Colon (tissue), 2 donors: ENCODE results near the gene IGFALS.

Source experiments
- FAIRE-seq: peaks from 2 replicates; lab custom pipeline; 2012; peaks lifted over from hg19 to GRCh38; lab: Jason Lieb, UNC
- donor health status: control.
- donor health status: control.

IGFALS gene

GRCh38 chr16:1743376-1744337 lies 49.8 kb downstream of the IGFALS start:
- FAIRE-seq = no peak

- FAIRE-seq = no peak
Observed at GRCh38 chr16:1741553-1742165, 51.8 kb downstream of the IGFALS start.

GRCh38 chr16:1740781-1741490 lies 52.6 kb downstream of the IGFALS start:
- FAIRE-seq = no peak
